Measurements from ENCODE around the gene RPH3AL.
"Not testable (repeated sequence)": the region's sequence is repeated elsewhere in the genome, so short reads cannot be mapped to it uniquely, and the experiment has no call there.

RPH3AL gene

DNA sequence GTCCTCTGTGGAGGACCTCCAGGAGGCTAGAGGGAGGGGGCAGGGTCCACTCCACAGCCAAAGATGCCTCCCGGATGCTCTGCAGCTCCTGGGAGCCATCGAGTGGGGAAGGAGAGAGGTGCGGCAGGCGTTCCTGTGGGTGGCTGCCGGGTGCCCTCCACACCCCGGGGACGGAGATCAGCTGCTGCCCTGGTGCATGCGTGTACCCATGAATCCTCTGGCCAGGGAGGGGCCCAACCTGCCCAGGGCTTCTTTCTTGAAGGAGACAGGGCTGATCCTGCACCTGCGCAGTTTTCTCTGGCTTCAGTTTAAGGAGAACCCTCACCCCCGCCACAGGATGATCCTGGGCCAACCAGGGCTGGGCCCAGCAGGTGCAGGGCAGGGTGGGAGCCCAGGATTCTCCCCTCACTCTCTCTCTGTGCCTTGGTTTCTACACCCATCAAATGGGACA lies 137.7 kb downstream of the RPH3AL start:
- H3K4me3 Mint-ChIP-seq: no peak overlapping the region
- no peak overlapping the region for H3K27ac Mint-ChIP-seq
- H3K36me3 Mint-ChIP-seq (ENCODE audit: low read depth): no peaks in the 10 kb centered on the region
- no peaks in the 10 kb centered on the region for H3K27me3 Mint-ChIP-seq
- no peaks in the 10 kb centered on the region for H3K9me3 Mint-ChIP-seq
- no peaks in the 10 kb centered on the region for H3K4me1 Mint-ChIP-seq (ENCODE audit: low read depth)

DNA sequence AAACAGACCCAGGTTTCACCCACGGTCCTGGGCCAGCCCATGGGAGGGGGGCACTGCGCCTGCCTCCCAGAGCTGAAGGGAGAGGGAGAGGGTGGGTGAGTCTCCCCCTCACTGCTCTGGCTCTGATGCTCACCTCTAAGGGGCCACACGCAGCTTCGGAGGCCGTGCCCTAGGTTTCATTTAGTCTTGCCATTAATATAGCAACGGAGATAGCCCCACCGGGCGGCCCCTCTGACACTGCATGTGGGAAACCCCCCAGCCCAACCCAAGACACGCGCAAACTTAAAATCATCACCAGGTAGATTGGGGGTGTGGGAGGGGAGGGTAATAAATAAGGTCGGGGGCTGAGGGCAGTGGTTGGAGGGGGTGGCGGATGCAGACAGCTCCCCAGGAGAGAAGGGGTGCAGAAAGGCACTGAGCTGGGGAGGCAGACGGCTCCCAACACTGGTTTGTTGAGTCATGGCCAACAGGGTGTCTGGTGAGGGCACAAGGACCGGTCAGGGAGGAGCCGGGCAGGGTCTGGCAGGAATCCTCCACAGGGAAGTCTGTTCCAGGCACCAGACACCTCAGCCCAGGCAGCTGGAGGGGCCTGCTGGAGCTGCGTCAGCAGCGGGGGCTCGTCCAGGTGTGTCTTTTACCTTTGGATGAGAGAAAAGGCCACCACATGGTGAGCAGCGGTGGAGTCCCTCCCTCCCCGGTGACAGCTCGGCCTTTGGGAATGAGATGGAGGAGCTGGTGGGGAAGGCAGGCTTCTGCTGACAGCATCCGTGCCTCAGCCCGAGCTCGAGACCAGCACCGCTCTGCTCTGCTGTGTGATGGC lies 139.1 kb downstream of the RPH3AL start:
- peaks cover 5% of the 10 kb centered on the region for H3K27me3 Mint-ChIP-seq
- no peak overlapping the region for H3K4me3 Mint-ChIP-seq
- peaks cover 4% of the 10 kb centered on the region for H3K9me3 Mint-ChIP-seq
- no peak overlapping the region for H3K27ac Mint-ChIP-seq
- no peaks in the 10 kb centered on the region for H3K4me1 Mint-ChIP-seq (ENCODE audit: low read depth)
- no peaks in the 10 kb centered on the region for H3K36me3 Mint-ChIP-seq (ENCODE audit: low read depth)

DNA sequence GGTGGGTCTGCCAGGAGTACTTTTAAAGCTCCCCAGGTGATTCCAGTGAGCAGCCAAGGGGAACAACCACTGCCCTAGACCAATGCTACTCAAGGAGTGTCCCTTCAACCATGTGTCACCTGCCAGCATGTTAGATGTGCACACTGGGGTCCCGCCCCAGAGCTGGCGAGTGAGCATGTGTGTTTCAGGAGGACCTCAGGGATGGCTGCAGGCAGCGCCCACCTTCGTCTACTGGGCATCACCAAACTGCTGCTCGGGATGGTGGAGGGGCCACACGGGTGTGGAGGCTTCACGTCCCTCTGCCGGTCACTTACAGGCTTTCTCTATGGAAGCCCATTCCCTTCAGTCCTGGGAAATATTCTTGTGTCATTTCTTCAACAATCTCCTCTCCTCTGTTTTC lies 142.2 kb downstream of the RPH3AL start:
- Mint-ChIP-seq H3K9me3 (peaks cover 4% of the 10 kb centered on the region), H3K27me3 (peaks cover 5% of the 10 kb centered on the region), H3K4me1 (ENCODE audit: low read depth) (no peaks in the 10 kb centered on the region), H3K36me3 (ENCODE audit: low read depth) (no peaks in the 10 kb centered on the region), H3K27ac (no peak overlapping the region), H3K4me3 (no peak overlapping the region)

DNA sequence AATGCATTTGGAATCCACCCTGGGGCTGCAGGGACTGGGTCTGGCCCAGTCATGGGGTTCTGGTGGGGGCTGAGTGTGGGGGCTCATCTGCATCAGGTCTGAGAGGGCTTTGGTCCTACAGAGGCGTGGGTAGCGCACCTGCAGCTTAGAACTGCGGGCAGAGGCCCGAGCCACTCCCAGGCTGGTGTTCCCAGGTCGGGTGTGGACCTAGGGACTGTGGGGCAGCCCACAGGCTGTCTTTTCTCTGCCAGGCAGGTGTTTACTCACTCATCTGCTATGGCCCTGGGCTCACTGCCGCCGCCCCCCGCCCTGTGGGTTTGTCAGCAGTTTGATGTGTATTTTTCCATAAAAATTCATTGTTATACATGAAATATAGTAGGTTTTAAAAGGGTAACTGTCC lies 144.2 kb downstream of the RPH3AL start:
- Mint-ChIP-seq H3K27ac (no peak overlapping the region), H3K4me1 (ENCODE audit: low read depth) (no peaks in the 10 kb centered on the region), H3K4me3 (no peak overlapping the region), H3K9me3 (peaks cover 4% of the 10 kb centered on the region), H3K27me3 (peaks cover 5% of the 10 kb centered on the region), H3K36me3 (ENCODE audit: low read depth) (no peaks in the 10 kb centered on the region)

GRCh38 chr17:207775-208174 lies 144.8 kb downstream of the RPH3AL start:
- peaks cover 5% of the 10 kb centered on the region for H3K27me3 Mint-ChIP-seq
- H3K9me3 Mint-ChIP-seq: peaks cover 4% of the 10 kb centered on the region
- H3K4me3 Mint-ChIP-seq: no peak overlapping the region
- H3K4me1 Mint-ChIP-seq (ENCODE audit: low read depth): no peaks in the 10 kb centered on the region
- no peaks in the 10 kb centered on the region for H3K36me3 Mint-ChIP-seq (ENCODE audit: low read depth)
- H3K27ac Mint-ChIP-seq: no peak overlapping the region

- Mint-ChIP-seq H3K27ac (no peak overlapping the region), H3K27me3 (peaks cover 5% of the 10 kb centered on the region), H3K4me1 (ENCODE audit: low read depth) (no peaks in the 10 kb centered on the region), H3K9me3 (peaks cover 4% of the 10 kb centered on the region), H3K4me3 (no peak overlapping the region), H3K36me3 (ENCODE audit: low read depth) (no peaks in the 10 kb centered on the region)
Measured at GRCh38 chr17:206941-207560, 145.6 kb downstream of the RPH3AL start.

- not testable (repeated sequence) for H3K4me1 Mint-ChIP-seq (ENCODE audit: low read depth); H3K27ac Mint-ChIP-seq; H3K4me3 Mint-ChIP-seq; H3K36me3 Mint-ChIP-seq (ENCODE audit: low read depth); H3K9me3 Mint-ChIP-seq; H3K27me3 Mint-ChIP-seq
Measured at GRCh38 chr17:206484-206883, 146.1 kb downstream of the RPH3AL start.

DNA sequence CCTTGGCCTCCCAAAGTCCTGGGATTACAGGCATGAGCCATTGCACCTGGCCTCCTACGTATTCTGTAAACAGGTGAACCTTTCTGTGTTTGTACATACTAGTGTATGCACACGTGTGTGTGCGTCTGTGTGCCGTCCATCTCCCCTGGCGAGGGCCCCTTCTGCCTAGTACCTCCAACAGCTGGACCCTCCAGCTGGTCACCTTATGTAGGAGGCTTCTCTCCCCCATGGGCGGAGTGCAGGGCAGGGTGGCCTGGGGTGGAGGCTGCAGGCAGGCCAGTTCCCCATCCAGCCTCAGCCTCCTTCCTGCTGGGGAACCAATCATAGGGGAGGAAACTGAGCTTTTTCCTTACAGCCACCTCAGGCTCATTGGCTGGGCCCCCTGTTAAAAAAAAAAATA lies 146.8 kb downstream of the RPH3AL start:
- Mint-ChIP-seq H3K4me1 (ENCODE audit: low read depth) (no peaks in the 10 kb centered on the region), H3K9me3 (peaks cover 4% of the 10 kb centered on the region), H3K4me3 (no peak overlapping the region), H3K27me3 (peaks cover 5% of the 10 kb centered on the region), H3K27ac (no peak overlapping the region), H3K36me3 (ENCODE audit: low read depth) (no peaks in the 10 kb centered on the region)

GRCh38 chr17:205148-205669 lies 147.4 kb downstream of the RPH3AL start:
- no peak overlapping the region for H3K4me3 Mint-ChIP-seq
- H3K9me3 Mint-ChIP-seq: peaks cover 4% of the 10 kb centered on the region
- H3K4me1 Mint-ChIP-seq (ENCODE audit: low read depth): no peaks in the 10 kb centered on the region
- H3K27ac Mint-ChIP-seq: no peak overlapping the region
- no peaks in the 10 kb centered on the region for H3K36me3 Mint-ChIP-seq (ENCODE audit: low read depth)
- H3K27me3 Mint-ChIP-seq: peaks cover 7% of the 10 kb centered on the region

GRCh38 chr17:204427-205147 lies 148.0 kb downstream of the RPH3AL start:
- no peak overlapping the region for H3K4me3 Mint-ChIP-seq
- H3K36me3 Mint-ChIP-seq (ENCODE audit: low read depth): no peaks in the 10 kb centered on the region
- peaks cover 4% of the 10 kb centered on the region for H3K9me3 Mint-ChIP-seq
- no peaks in the 10 kb centered on the region for H3K4me1 Mint-ChIP-seq (ENCODE audit: low read depth)
- peaks cover 11% of the 10 kb centered on the region for H3K27me3 Mint-ChIP-seq
- no peak overlapping the region for H3K27ac Mint-ChIP-seq

DNA sequence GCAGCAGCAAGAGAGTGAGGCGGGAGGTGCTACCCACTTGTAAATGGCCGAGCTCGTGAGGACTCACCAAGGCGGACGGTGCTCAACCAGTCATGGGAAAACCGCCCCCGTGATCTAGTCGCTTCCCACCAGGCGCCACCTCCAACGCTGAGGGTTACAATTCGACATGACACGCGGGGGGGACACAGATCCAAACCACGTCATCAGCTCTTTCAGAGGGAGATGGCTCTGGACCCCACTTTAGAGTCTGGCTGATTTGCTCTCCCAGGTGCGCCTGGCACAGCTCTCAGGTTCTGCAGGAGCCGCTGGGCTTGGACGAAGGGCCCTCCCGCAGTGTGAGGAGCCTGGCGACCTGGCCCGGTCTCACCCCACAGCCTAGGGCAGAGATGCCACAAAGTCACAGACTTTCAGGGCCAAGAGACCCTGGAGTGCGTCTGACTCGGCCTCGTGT lies 150.1 kb downstream of the RPH3AL start:
- Mint-ChIP-seq H3K27ac (no peak overlapping the region), H3K27me3 (peaks cover 10% of the 10 kb centered on the region), H3K9me3 (no peaks in the 10 kb centered on the region), H3K36me3 (ENCODE audit: low read depth) (no peaks in the 10 kb centered on the region), H3K4me3 (no peak overlapping the region), H3K4me1 (ENCODE audit: low read depth) (no peaks in the 10 kb centered on the region)

DNA sequence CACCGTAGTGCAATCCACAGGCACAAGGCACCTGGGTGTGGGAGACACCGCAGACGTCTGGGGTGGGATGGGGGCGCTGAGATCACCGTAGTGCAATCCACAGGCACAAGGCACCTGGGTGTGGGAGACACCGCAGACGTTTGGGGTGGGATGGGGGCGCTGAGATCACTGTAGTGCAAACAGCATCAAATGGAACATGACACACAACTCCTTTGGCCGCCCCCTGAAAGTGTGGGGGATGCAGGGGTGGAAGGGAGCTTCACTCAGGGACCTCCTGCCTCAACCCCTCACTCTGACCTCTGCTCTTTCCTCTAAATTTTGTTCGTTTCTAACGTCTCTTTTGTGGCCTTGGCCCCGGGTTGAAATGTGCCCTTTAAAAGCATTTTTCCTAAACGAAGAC lies 150.9 kb downstream of the RPH3AL start:
- peaks cover 10% of the 10 kb centered on the region for H3K27me3 Mint-ChIP-seq
- H3K36me3 Mint-ChIP-seq (ENCODE audit: low read depth); H3K27ac Mint-ChIP-seq; H3K9me3 Mint-ChIP-seq; H3K4me3 Mint-ChIP-seq; H3K4me1 Mint-ChIP-seq (ENCODE audit: low read depth): not testable (repeated sequence)

- peaks cover 10% of the 10 kb centered on the region for H3K27me3 Mint-ChIP-seq
- H3K4me1 Mint-ChIP-seq (ENCODE audit: low read depth); H3K9me3 Mint-ChIP-seq; H3K4me3 Mint-ChIP-seq; H3K27ac Mint-ChIP-seq; H3K36me3 Mint-ChIP-seq (ENCODE audit: low read depth): not testable (repeated sequence)
Measured at GRCh38 chr17:201257-201656, 151.3 kb downstream of the RPH3AL start.

DNA sequence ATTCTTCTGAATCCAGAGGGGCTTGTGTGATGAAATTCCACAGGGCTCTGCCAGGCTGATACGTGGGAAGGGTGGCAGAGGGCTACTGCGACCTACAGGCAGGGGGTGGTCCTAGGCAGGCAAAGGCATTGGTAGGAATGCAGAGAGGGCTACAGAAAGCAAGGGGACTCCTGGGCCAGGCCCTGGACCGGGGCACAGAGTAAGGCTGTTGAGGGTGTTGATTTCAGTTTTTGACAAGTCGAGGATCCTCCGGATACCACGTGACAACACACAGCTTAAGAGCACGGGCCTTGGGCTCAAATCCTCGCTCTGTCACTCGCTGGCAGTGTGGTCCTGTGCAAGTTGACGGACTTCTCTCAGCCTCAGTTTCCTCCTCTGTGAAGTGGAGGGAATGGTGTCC lies 152.0 kb downstream of the RPH3AL start:
- no peaks in the 10 kb centered on the region for H3K4me1 Mint-ChIP-seq (ENCODE audit: low read depth)
- no peaks in the 10 kb centered on the region for H3K9me3 Mint-ChIP-seq
- peaks cover 10% of the 10 kb centered on the region for H3K27me3 Mint-ChIP-seq
- H3K27ac Mint-ChIP-seq: no peak overlapping the region
- H3K4me3 Mint-ChIP-seq: no peak overlapping the region
- H3K36me3 Mint-ChIP-seq (ENCODE audit: low read depth): no peaks in the 10 kb centered on the region
